T follicular helper cell (primary cell): ENCODE results near the gene TSPAN1.
A peak's percentile ranks its signal among the peaks of the same experiment; 100 is the strongest.
"Not testable (repeated sequence)": the region's sequence is repeated elsewhere in the genome, so short reads cannot be mapped to it uniquely, and the experiment has no call there.

Experiments
- DNase-seq: peaks from one replicate; pipeline ENCODE4 v3.0.0-alpha.2; 2020; ENCODE audit warnings: low read depth

TSPAN1 gene

DNA sequence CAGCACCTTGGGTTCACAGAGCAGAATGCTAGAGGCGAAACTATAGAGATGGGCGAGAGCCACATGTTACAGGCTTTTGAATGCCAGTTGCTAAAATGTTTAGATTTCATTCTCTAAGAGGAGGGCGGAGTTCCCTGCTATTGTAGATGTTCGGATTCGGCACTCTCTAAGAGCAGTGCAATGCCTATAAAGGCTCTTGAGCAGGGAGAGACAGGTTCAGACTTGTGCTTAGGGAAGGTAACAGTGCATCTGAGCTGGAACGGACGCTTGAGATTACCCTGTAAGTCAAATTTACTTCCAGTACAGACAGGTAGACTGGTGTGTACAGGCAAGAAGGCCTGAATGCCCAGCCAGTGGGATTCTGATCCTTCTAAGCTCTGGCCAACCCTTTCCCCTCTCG lies 43.6 kb downstream of the TSPAN1 start:
- DNase-seq = no peak

DNA sequence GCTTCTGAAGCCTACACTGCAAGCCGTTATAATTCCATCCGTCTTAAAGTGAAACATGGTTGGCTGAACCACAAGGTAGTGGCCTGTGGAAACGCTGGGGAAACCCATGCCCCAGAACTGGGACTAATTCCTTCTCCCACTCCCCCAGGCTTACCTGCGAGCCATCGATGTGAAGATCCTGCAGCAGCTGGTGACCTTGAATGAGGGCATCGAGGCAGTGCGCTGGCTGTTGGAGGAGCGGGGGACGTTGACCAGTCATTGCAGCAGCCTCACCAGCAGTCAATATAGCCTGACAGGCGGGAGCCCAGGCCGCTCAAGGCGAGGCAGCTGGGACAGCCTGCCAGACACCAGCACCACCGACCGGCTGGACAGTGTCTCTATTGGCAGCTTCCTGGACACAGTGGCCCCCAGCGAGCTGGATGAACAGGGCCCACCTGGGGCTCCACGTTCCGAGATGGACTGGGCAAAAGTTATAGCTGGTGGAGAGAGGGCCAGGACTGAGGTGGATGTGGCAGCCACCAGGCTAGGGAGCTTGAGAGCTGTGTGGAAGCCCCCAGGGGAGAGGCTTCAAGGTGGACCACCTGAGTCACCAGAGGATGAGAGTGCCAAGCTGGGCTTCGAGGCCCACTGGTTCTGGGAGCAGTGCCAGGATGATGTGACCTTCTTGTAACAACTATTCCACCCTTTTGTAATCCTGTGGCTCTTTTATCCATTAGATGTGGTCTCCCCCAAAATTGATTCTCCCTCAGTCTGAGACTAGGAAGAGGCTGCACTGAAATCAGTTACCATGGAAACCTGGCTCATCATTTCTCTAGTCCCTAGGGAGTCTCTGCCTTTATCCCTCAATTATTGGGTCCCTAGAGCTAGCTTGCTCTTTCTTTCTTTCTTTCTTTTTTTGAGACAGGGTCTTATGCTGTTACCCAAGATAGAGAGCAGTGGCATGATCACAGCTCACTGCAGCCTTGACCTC lies 44.9 kb downstream of the TSPAN1 start:
- DNase-seq = no peak

DNA sequence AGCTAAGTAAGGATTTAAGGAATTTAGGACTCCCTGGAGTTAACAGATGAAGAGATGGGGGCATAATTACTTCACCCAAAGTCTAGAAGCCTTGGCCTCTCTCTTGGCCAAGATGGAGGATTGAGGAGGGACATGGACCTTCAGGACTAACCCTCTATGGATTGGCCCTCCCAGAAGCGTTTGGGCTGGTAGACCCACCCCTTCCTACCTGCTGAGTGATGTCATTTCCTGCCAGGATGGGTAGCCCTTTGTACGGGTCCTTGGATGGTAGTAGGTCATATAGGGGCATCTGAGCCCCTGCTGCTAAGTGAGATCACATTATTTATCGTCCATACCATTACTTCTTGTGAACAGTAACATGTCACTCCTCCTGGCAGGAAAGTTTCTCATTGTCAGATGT lies 45.9 kb downstream of the TSPAN1 start:
- DNase-seq = no peak

DNA sequence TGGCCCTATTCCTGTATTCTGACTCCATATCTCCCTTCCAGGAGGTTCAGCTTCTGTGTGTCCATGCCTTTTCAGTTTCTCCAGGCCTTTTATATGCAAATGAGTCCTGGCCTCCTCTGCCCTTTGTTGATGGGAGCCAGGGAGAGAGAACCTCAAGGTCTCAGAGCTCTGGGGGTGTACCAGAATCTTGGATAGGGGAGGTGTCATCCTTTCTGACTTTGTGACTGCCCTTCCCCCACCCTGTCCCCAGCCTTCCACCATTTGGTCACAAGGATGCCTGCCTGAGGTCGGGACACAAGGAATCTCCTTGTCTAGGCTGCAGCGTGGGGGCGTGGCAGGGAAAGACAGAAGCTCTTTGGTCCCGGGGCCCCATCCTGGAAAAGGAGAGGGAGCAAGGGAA lies 46.9 kb downstream of the TSPAN1 start:
- DNase-seq = no peak

DNA sequence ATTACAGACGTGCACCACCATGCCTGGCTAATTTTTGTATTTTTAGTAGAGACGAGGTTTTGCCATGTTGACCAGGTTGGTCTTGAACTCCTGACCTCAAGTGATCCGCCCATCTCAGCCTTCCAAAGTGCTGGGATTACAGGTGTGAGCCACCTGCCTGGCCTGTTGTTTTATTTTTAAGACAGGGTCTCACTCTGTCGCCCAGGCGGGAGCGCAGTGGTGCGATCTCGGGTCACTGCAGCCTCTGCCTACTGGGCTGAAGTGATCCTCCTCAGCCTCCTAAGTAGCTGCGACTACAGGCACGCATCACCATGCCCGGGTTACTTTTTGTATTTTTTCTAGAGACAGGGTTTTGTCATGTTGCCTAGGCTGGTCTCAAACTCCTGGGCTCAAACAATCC lies 48.2 kb downstream of the TSPAN1 start:
- DNase-seq = not testable (repeated sequence)

DNA sequence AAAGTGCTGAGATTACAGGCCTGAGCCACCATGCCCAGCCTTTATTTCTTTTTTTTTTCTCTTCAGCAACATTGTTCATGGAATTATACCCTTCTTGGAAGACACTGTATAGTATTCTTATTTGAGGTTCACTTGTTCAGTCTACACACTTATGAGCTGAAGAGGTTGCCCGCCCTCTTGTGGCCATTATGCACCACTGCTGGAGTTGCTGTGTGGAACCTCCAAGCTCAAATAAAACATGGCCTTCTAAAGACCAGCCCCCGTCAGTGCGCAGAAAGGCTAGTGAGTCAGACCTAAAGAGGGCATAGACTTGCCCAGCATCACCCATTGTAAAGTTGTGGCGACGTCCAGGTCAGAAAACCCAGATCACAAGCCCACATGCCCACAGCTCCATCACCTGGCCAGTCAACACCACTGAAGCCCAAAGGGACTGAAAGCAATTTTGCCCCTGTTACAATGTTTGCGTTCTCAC lies 48.6 kb downstream of the TSPAN1 start:
- DNase-seq = peak; percentile 22

DNA sequence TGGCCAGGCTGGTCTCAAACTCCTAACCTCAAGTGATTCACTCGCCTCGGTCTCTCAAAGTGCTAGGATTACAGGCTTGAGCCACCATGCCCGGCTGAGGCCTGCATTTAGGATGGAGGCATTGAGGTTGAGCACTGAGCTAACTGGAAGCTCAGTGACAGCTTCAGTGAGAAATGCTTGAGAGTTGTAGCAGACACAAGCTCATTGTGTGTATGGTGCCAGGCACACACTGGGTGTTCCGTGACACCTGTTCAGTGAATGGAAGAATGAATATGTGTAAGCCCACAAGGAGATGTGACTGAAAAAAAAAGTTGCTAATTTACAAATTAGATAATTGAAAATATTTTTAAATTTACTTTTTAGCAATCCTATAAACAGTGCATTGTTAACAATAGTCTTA lies 50.1 kb downstream of the TSPAN1 start:
- DNase-seq = no peak

DNA sequence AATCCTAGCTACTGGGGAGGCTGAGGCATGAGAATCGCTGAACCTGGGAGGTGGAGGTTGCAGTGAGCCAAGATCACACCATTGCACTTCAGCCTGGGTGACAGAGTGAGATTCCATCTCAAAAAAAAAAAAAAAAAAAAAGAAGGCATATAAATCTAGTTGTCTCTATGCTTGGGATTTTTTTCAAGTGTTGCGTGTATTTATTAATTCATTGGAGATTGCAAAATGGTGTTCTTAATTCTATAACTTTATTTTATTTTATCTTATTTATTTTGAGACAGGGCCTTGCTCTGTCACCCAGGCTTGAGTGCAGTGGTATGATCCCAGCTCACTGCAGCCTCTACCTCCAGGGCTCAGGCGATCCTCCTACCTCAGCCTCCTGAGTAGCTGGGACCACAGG lies 56.3 kb downstream of the TSPAN1 start:
- not testable (repeated sequence) for DNase-seq
